Panc1 (cell line): Measurements from ENCODE around the gene EHBP1.

Experiments
- CTCF ChIP-seq: fragments of 450-650 bp; IDR thresholded peaks from 2 replicates; pipeline ENCODE4 v1.5.1; 2017; ENCODE audit warnings: mild to moderate bottlenecking
- POLR2AphosphoS5 ChIP-seq: IDR thresholded peaks from 2 replicates; pipeline ENCODE4 v1.6.1; 2012; ENCODE audit warnings: mild to moderate bottlenecking, low read depth, low read length, moderate library complexity

GRCh38 chr2:63081404-63081803 lies 375.9 kb downstream of the EHBP1 start:
- TF ChIP-seq CTCF (no peak), POLR2AphosphoS5 (no peak)
